Left lobe of liver (tissue), 2 donors: ENCODE measurements around the gene TSPAN18. TPM values are rescaled to one million over a fixed set of nuclear protein-coding genes. Genes with fewer than 3 reads are reported as not detected.

ENCODE experiments used
- ATAC-seq: fragments of 200-7000 bp; cut with Tn5 transposase; one replicate; pipeline ENCODE4 v1.9.1; 2020; ENCODE audit warnings: mild to moderate bottlenecking, moderate library complexity
- DNase-seq: peaks from one replicate; pipeline ENCODE4 v3.0.0-alpha.2; 2020; ENCODE audit warnings: low spot score
- total RNA-seq: library from RNA; stranded (reverse); gene quantifications from one replicate; pipeline ENCODE4 v1.2.1, GENCODE V29; 2021
- donor health status: DM: no; HTN: no; CAD: no; lungs with moderate emphysema.
- donor health status: DM: no; HTN: yes; CAD: no.

Gene TSPAN18
- total RNA-seq, 1 donor from 2014 or later = 4.2 TPM

DNA sequence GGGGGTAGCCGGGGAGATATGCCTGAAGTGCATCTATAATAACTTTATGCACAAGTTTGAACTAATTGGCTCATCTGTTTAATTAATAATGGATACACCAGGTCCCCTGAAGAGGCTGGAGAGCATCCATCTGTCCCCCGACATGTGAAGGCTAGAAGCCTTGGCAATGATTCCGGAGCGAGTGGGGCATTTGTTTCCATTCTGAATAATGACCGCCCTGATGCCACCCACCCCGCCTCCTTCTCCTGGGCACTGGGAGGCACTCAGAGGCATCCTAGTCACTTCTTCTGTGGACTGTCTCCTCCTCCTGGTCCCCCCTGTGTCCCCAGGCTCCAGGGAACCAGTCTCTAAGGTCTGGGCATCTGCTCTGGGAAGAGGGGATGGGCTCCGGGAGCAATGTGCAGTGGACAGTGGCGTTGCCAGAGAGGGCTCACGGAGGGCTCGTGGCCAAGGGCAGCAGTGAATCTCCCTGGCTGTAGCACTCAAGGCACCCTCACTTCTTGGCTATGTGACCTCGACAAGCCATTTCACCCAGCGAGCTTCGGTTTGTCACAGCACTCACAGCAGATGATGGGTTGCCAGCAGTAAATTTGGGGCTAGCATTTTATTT, 64.7 kb downstream of the TSPAN18 start:
- DNase-seq (no peak), ATAC-seq (no peak)

DNA sequence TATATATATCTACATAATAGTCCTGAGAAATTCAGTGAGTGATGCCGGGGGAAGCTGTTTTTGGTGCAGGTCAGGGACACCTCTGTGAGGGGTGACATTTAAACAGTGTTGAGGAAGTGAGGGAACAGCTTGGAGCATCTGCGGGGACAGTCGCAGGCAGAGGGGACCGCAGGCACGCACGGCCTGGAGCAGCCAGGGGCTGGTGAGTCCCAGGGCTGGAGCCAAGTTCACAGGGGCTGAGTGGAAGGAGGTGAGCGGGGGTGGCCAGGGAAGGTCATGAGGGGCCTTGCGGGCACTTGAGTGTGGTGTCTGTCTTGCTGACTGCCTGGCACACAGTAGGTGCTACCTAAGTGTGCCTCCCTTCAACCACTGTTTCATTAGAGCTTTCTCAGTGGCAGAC, 65.4 kb downstream of the TSPAN18 start:
- ATAC-seq (no peak), DNase-seq (no peak)

- ATAC-seq (no peak), DNase-seq (no peak)
Measured at GRCh38 chr11:44793350-44794090, 66.8 kb downstream of the TSPAN18 start.

DNA sequence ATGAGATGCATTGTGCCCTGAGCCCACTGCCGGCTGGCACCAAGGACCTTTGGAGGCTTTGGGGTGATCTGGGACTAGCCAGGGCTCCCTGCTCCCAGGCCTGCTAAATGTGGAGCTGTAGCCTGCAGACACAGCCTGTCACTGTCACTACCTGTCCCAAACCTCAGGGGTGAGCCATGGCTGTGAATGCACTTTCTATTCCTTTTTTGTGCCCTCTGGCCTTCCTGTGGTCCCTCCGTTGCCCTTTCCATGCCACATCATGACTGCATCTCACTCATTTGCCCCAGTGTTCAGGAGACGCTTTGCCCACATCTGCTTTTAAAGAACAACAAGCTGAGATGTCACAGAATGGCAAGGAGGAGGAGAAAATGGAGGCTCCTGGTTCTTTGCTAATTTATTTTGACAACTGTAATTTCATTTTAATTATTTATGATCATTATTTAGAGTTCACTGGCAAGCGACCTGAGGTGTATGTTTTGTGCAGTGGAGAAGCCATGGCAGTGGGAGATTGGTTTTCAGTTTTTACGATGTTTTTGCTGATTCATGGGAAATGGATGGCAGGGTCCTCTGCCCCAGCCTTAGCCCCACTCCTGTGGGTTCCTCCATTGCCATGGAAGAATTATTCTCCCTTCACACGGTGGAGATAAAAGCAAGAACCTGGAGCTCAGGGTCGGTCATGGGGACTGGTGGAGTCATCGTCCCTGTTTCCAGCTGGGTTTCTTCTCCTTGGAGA, 69.2 kb downstream of the TSPAN18 start:
- no peak for ATAC-seq
- DNase-seq = no peak

- ATAC-seq = no peak
- no peak for DNase-seq
Measured at GRCh38 chr11:44797051-44797450, 70.3 kb downstream of the TSPAN18 start.

DNA sequence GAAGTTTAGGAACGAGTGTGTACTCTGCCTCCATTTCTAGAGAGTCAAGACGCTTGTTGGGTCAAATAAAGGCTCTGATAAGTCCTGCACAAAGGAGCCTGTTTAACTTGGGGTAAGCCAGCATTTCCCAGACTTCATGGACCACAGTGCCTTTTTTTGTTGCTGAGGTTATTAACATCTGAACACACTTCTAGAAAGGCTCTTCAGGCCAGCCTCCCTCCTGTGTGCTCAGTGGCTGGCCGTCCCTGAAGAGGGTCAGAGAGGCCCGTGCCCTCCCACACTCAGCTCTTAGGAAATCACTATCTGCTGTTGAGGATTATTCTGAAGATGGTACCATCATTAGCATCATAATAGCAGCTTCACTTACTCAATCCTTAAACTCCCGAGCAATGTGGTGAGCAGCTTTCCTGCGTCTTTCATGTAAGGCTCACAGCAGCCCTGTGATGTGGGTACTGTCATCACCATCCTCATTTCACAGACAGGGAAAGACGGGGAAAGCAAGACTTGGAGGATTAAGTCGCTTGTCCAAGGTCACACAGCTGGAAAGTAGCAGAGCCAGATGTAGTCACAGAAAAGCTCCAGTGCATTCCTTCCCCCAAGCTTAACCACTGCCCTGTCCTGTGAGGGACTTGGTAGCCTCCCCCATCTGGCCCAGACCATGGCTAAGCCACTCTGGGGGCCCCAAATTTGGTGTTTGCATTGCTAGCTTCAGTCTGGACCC, 71.3 kb downstream of the TSPAN18 start:
- no peak for DNase-seq
- no peak for ATAC-seq

DNA sequence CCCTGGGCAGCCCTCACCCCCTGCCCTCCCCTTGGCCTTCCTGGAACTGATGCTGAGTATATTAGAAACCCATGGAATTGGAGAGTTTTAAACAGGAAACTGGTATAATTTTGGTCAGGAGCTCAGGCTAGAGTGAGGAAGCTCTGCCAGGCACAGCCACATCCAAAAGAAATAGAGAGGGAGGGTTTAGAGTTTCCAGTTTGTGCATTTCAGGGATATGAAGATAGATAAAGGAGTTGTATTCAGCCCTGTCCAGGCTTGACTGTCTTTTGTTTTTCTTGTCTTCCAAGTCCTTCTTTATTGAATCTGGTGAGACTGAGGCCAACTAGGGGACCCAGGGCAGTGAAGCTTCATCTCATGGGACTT, 71.8 kb downstream of the TSPAN18 start:
- ATAC-seq = no peak
- DNase-seq = no peak

- DNase-seq (no peak), ATAC-seq (no peak)
Measured at GRCh38 chr11:44799012-44799411, 72.2 kb downstream of the TSPAN18 start.

GRCh38 chr11:44802347-44802746, 75.6 kb downstream of the TSPAN18 start:
- ATAC-seq (no peak), DNase-seq (no peak)

- no peak for DNase-seq
- no peak for ATAC-seq
Measured at GRCh38 chr11:44803009-44803408, 76.2 kb downstream of the TSPAN18 start.

DNA sequence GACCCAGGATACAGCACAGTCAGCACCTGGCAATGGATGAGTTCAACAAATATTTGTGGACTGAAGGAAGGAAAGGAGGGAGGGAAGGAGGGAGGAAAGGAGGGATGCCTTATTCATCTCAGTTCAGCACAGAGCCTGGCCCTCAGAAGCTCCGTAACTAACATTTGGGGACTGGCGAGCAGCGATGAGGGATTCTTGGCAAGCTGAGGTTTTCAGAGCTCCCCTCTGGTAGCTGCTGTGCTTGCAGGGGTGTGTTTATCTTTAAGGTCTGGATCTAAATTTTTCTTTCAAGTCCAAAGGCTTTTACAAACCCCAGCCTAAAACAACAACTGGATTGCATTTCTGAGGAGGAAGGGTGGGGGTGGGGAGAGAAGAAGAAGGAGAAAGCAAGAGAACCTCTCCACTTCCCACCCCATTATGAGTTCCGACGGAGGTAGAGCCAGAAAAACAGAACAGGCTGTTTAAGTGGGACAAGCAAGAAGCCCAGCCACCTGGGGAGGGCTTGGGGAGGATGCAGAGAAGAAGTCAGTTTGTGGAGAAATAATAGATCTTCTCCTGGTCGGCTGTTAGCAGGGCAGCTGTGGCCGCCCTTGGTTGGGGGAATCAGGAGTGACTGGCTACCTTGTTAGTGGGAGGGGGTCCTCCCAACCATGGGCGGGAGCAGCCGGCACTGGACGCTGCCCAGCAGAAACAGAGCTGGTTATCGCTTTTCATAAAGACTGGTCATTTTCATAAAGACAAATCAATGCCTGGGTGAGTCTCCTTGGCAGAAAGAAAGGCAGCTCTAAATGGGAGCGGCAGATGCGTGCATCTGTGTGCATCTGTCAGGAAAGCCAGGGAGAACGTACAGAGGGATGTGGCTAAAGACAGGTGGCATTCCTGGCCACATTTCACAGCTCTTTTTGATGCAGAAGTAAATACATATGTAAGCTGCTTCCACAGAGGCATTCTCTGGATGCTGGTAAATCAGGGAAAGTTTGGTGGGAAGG, 78.0 kb downstream of the TSPAN18 start:
- no peak for DNase-seq
- ATAC-seq = no peak

GRCh38 chr11:44805596-44805995, 78.8 kb downstream of the TSPAN18 start:
- DNase-seq (no peak), ATAC-seq (no peak)

DNA sequence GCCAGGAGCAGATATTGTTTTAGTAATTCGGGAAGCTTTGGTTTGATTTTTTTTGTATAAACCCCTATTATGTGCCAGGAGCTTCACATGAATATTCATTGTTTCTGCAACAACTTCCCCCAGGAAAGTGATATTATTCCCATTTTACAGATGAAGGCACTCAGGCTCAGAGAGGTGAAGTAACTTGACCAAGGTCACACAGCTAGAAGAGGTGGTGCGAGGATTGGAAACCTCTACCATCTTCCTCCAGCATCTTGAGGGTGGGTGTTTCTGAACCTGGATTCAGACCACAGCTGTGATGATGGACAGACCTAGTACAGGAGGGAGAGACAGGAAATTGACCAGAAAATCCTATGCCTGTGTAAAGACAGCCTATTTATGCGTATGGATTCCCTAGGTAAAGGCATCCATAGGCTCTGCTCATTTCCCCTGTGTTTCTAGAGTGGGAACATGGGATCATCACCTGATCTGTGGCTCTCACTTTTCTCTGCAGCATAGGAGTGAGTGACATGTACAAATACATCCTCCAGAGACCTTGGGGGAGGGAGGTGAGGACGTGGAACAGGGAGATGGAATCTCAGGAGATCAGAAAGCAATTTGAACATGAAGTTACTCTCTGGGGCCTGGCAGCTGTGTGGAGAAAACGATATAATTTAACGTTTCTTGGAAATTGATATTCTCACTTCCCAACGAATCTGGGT, 81.4 kb downstream of the TSPAN18 start:
- ATAC-seq (no peak), DNase-seq (no peak)

GRCh38 chr11:44809283-44809682, 82.5 kb downstream of the TSPAN18 start:
- no peak for ATAC-seq

GRCh38 chr11:44811841-44812448, 85.2 kb downstream of the TSPAN18 start:
- no peak for DNase-seq
- no peak for ATAC-seq

More at GRCh38 chr11:44809283-44809682, 82.5 kb downstream of the TSPAN18 start:
- no peak for DNase-seq

DNA sequence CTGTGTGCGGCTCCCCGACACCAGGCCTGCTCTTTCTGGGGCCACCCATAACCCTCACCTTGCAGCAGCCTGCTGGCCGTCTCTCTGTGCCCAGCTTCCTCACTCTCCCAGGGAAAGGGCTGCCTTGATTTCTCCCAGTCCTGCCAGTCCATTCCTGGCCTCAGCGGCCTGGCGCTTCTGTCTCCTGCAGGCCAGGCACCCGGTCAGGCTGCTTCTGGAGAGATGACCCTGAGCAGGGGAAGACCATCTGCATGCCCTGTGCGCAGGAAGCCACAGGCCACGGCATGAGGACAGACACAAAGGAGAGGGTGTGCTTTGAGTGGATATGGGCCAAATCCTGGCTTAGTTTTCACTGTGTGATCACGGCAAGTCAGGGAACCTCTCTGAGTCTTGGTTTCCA, 86.2 kb downstream of the TSPAN18 start:
- DNase-seq (no peak), ATAC-seq (peak; percentile 46)

- DNase-seq (no peak), ATAC-seq (no peak)
Measured at GRCh38 chr11:44813401-44813800, 86.6 kb downstream of the TSPAN18 start.

DNA sequence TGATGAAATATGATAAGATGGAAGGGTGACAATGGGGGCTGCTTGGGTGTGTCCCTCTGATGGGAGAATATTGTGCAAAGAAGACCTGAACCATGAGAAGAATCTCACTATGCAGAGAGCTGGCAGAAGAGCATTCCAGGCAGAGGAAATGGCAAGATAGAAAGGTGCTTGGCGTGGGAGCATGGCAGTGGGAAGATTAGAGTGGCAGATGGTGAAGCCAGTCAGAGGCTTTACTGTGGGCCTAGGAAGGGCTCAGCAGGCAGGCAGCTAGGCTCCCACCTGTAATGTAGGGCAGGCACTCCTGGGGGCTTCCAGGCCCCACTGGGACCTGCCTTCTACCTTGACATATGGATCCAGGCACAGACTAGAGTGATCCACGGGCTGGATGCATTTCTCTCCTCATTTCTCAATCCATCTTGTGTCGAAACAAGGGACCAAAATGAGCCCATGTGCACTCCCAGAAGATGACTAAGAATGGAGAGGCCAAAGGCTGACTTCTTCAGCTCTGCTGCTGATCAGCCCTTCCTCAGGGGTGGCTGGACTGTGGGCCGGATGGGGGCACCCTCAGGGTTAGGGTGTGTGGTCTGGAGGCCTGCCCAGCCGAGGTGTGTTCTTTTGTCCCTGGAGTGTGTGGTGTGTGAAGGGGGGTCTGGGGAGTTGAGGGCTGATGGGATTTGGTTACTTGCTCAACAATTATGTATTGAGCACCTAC, 88.3 kb downstream of the TSPAN18 start:
- ATAC-seq = no peak
- no peak for DNase-seq
